HG03565 (cell line): ENCODE data around the gene ZNF337.
"Not testable (repeated sequence)": the region's sequence is repeated elsewhere in the genome, so short reads cannot be mapped to it uniquely, and the experiment has no call there.

Experiments
- ATAC-seq: cut with Tn5 transposase; IDR thresholded peaks from one replicate; pipeline ENCODE4 v1.9.1; 2021; ENCODE audit warnings: mild to moderate bottlenecking, moderate library complexity; ENCODE audit not compliant: unreplicated experiment

The ZNF337 gene

DNA sequence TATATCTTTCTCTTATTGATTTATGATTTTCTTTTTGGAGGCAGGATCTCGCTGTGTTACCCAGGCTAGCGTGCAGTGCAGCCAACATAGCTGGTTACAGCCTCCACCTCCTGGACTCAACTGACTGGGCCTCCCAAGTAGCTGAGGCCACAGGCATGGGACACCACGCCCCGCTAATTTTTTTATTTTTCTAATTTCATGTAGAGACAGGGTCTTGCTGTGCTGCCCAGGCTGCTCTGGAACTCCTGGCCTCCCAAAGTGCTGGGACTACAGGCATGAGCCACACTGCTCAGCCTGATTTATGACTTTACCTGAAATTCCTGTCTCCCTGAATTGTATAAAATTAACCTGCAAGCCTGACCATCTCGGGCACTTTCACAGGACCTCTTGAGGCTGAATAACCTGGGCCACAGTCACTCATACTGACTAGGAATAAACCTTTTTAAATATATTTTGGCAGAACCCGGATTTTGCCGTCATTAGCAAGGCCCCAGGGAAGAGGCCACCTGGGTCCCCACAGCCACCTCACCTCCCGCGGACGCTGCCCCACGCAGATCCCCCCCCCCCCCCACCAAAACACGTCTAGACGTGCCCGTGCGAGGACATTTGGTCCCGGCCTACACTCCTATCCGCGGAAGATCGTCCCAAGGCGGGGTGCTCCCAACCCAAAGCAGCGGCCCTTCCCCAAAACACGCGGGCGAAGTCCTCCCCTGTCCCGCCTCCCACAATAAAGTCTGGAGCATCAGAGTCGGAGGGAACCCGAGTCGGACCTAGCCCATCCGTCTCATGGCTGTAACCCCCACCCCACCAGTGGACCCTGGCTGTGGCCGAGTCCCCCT lies 902 bp downstream of the ZNF337 start:
- no peak for ATAC-seq

DNA sequence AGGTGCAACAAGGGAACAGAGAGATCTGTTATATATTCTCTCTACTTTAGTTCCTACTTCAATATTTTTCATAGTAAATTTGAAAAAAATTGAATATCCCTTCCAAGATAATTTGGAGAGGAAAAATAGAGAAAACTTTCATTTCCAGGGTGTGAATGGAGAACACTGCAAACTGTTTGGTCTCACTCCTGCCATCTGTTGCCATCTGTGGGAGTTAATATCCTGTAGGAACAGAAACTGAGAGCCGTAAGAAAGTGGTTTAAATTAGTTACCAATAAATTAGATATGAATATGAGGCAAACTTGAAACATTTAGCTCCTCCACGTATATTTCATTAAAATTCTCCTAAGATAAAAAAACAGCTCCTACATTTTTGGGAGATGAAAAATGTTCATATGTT lies 4.2 kb downstream of the ZNF337 start:
- ATAC-seq: no peak

DNA sequence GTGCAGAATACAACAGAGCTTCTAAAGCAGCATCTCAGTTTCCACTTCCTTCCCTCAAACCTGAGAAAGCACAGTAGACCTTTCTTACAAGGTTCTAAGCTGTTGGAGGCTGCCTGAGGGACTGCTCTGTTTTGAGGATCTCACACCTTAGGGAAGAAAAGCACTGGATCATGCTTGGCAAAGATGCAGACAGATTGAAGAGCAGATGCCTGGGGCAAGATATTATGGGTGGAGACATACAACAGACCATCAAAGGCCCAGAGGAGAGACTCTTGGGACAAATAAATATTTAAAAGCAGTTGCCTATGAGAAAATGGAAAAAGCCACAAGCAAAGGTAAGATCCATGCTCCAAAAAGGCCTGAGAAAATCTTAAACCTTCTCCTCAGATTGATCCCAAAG lies 6.2 kb downstream of the ZNF337 start:
- ATAC-seq: no peak

DNA sequence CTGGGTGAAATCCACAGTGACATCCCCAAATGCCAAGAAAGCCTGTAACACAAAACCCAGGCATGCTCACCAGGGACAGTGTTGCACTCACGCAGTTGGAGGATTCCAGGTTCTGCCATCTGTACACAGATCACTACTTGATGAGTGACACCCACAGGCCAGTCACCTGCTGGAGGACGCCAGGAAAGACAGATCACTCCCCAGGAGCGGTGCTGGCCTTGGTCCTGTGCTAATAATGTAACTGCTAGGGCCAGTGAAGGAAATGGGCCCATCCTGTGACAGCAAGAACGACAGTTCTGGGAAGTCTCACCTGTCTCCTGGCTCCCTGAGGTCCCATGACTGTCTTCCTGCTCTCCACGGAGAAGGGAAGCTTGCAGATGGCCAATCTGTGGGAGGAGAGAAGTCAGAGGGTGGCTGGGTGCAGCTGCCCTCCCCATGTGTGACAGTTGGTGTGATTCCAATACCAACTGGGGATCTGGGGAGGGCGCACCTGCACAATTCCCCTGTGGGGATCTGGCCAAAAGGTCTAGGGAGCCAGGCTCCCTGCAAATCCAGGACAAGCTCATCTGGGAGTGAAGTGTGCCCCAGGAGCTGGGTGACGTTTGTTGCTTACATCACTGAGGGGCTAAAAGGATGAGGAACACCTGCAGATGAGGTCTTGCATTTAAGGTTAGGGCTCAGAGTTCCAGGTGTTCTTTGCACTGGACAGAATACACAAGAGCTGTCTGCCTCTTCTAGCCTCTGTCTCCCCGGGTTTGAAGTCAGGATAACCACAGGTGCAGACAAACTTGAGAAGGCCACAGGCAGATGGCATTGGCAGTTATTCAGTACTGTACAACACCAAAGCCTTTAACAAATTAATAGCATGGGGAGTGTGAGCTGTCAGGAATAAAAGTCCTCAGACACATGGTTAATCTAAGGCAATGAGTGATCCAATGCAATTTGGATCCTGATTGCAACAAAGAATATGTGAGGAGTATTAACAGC lies 10.3 kb downstream of the ZNF337 start:
- peak; percentile 19 for ATAC-seq

DNA sequence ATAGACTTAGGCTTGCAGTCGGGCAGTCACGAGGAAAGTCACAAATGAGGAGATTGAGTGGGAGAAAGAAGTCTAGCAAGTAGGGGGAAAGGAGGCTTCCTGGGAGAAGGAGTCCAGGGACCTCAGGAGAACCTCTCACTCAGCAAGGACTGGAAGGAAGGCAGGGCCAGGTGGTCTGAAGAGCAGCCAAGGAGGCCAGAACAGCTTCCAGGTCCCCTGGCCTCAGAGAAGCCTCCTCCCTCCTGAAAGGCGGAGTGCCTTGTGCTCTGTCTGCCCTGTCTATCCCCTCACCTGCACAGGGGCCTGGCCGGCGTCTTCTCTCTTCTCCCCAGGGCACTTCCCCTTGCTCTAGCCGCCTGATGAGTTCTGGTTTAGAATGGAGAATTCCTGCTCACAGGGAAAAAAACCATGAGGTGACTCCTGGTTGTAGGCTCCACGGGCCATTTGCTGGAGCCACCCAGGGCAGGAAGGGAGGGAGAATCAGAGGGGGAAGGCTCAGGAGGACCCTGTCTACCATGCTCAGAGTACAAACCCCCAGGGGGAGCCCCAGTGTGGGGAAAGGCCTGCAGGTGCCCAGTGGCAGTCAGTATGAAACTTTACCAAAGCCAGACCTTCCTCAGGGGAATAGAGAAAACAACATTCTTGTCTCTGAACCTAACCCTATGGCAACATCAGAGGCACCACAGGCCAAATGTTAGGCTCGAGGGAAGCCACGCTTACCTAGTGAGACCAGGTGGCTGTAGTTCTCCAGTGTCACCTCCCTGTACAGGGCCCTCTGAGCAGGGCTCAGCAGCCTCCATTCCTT lies 11.2 kb downstream of the ZNF337 start:
- ATAC-seq: peak; percentile 87

DNA sequence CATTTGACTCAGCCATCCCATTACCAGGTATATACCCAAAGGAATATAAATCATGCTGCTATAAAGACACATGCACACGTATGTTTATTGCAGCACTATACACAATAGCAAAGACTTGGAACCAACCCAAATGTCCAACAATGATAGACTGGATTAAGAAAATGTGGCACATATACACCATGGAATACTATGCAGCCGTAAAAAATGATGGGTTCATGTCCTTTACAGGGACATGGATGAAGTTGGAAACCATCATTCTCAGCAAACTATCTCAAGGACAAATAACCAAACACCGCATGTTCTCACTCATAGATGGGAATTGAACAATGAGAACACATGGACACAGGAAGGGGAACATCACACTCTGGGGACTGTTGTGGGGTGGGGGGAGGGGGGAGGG lies 12.8 kb downstream of the ZNF337 start:
- not testable (repeated sequence) for ATAC-seq

DNA sequence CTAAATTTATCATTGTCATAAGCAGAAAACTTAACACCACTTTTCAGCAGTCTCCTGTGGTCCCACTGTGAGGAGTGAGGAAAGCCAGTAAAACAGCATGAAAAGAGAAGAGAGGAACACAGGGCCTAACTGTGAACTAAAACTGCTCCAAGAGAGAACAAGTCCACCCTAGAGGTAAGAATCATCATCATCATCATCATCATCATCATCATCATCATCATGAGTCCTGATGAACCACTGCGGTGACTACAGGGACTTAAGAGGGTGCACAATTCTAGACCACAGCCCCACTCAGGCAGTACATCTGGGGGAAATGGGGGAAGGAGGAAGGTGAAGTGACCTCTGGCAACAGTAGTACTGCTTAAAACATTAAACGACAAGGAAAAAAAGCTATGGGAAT lies 13.6 kb downstream of the ZNF337 start:
- ATAC-seq: no peak

DNA sequence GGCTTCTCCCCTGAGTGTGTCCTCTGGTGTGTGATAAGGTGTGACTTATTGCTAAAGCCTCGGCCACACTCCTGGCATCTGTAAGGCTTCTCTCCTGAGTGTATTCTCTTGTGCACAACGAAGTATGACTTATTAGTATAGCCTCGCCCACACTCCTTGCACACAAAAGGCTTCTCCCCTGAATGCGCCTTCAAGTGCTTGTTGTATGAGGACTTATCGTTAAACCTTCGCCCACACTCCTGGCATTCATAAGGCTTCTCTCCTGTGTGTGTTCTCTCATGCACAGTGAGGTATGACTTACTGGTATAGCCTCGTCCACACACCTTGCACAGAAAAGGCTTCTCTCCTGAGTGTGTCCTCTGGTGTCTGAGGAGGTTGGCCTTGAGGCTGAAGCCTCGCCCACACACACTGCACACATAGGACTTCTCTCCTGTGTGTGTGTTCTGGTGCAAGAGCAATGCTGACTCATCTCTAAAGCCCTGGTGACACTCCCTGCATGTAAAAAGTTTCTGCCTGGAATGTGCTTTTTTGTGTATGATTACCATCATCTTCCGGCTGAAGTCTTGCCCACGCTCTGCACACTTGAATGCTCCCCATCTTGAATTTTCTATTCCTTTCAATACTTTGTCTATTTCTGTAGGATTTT lies 20.4 kb downstream of the ZNF337 start:
- ATAC-seq: peak; percentile 79

DNA sequence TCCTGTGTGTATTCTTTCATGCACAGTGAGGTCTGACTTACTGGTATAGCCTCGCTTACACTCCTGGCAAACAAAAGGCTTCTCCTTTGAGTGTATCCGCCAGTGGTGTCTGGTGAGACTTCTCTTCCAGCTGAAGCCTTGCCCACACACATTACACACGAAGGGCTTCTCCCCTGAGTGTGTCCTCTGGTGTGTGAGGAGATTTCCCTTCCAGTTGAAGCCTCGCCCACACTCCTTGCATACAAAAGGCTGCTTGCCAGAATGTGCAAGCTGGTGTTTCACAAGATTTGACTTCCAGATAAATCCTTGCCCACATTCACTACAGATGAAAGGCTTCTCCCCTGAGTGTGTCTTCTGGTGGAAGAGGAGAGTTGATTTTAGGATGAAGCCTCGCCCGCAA lies 21.5 kb downstream of the ZNF337 start:
- ATAC-seq: no peak

DNA sequence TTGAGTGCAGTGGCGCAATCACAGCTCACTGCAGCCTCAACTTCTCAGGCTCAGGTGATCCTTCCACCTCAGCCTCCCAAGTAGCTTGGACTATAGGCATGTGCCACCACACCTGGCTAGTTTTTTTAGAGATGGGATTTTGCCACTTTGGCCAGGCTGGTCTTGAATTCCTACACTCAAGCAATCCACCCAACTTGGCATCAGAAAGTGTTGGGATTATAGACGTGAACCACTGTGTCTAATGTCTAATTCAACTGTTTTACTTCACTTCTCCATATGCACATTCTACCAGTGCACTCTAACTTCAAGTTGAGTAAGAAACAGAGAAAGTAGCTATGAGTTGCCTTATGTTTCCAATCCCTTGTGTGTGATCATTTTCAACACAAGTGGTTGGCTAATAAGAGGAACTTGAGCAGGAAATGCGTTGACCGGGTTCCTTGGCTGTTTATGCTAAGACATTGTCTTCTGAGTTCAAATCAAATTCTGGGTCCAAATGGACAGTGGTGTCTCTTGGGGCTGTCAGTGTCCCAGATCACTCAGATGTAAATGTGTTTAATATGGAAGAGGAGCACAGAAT lies 23.9 kb downstream of the ZNF337 start:
- no peak for ATAC-seq

DNA sequence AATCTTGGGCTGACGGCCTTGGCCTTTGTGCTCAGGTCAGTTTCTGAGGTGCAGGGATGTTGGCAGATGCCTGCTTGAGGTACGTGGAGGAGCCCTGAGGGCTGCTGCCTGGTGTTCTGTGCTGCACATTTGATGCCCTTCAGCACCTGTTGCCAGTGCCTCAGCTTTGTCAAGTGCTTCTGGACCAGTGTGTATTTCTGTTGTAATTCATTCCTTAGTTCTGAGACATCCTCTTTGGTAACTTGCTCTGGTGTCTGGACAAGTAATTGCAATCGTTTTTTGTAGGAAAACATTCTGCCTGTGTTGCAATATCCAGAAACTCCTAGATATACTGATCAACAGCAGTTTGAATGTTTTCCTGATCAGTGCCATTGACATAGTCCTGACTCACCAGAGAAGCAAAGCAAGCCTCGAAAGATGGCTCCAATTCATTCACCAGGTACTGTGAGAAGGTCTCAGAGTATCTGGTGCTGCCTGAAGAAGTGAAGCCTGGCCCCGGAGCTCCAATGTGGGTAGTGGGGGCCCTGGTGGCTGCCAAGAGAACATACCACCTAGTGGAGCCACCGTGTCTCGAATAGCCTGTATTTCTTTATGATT lies 26.7 kb downstream of the ZNF337 start:
- no peak for ATAC-seq

DNA sequence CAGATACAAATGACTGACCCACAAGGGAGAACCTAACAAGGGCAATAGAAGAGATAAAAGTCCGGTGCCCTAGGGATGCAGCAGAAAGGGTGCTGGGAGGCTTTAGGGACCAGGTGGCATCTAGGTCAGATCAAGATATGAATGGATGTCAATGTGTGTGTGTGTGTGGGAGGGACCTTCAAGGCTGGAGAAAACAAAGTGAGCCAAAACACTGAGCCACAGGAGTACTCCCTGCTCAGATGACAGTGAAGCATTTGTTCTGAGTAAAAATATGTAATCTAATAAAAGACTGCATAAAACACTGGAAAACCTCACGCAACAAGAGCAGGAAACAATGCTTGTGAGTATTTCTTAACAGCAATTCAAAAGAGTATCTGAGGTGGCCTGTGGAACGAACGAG lies 28.2 kb downstream of the ZNF337 start:
- no peak for ATAC-seq

DNA sequence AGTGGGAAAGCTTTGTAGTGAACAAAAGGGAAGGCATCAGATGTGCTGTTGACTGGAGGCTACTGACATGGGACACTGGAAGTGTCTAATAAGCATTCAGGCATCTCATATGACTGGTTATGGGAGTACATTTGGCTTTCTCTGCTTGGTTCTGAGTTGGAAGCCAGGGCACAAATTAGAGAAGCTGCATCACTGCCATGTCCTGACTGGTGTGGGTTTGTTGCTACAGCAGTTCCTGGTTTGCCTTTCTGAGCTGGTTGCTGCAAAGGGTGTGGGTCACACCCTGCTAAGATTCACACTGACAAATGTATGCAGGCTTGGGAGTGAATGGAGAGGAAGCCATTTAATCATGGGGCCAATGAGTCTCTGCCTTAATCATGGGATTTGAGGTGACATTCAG lies 36.7 kb downstream of the ZNF337 start:
- ATAC-seq: no peak

DNA sequence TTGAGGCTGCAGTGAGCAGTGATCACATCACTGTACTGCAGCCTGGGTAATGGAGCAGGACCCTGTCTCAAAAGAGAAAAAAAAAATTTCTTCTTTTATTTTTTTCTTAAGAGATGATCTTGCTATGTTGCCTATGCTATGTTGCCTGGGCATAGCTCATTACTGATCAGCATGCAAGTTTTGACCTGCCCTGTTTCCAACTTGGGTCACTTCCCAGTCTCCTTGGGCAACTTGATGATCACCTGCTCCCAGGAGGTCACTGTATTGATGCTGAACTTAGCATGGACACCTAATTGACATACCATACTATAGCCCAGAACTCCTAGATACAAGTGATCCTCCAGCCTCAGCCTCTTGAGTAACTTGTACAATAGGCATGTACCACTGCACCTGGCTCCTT lies 42.2 kb downstream of the ZNF337 start:
- ATAC-seq: no peak

DNA sequence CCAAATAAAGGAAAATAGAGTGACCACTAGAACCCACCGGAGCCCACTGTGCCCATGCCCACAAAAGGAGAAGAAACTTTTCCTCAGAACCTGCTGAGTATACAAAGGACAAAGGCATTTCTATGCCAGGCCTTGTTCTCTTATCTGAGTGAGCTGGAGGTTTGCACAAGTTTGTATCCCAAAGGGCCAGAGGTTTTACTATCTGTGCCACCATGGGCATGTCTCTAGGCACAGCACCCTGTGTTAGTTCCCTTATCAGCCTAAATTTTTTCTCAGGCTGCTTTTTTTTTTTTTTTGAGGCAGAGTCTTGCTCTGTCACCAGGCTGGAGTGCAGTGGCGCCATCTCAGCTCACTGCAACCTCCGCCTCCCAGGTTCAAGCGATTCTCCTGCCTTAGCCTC lies 43.8 kb downstream of the ZNF337 start:
- not testable (repeated sequence) for ATAC-seq

DNA sequence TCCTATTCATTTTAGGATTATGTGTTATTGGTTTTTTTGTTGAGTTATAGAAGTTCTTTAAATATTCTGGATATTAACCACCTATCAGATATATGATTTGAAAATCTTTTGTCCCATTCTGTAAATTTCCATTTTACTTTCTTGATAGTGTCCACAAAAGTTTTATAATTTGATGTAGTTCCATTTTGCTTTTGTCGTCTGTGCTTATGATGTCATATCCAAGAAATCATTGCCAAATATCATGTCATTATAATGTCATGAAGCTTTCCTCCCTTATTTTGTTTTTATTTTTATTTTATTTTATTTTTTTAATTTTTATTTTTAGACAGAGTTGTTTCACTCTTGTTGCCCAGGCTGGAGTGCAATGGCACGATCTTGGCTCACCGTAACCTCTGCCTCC lies 51.8 kb downstream of the ZNF337 start:
- no peak for ATAC-seq

DNA sequence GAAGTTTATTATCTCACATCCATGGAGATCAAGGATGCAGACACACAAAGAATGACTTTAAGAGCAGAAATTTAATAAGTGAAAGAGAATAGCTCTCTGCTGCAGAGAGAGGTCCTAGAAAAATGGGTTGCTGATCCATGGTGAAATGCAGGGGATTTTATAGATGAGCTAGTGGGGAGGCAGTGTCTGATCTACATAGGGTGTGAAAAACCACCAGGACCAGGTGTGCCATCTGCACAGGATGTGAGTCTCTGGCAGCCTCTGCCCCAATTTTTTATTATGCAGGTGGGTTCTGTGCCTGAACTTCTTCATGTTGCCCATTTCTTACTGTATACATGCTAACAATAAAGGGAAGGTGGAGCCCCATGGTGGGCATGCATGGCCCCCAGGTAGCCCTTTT lies 52.9 kb downstream of the ZNF337 start:
- no peak for ATAC-seq

DNA sequence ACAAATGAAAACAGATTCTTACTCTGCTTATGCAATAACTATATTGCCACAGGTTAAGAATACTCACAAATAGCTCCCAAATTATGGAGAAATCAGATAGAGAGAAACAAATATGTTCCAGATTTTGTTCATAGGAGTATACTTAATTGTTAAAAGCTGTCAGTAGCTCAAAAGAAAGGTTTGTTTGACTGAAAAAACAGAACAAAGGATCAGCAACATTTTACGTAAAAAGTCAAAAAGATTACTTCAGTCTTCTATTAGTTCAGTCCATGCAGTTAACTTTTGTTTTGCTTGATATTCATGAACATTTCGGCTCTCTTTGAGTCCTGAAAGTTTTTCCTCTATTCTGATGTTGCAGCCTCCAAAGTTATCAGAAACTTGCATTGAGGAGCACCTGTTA lies 59.4 kb downstream of the ZNF337 start:
- no peak for ATAC-seq

DNA sequence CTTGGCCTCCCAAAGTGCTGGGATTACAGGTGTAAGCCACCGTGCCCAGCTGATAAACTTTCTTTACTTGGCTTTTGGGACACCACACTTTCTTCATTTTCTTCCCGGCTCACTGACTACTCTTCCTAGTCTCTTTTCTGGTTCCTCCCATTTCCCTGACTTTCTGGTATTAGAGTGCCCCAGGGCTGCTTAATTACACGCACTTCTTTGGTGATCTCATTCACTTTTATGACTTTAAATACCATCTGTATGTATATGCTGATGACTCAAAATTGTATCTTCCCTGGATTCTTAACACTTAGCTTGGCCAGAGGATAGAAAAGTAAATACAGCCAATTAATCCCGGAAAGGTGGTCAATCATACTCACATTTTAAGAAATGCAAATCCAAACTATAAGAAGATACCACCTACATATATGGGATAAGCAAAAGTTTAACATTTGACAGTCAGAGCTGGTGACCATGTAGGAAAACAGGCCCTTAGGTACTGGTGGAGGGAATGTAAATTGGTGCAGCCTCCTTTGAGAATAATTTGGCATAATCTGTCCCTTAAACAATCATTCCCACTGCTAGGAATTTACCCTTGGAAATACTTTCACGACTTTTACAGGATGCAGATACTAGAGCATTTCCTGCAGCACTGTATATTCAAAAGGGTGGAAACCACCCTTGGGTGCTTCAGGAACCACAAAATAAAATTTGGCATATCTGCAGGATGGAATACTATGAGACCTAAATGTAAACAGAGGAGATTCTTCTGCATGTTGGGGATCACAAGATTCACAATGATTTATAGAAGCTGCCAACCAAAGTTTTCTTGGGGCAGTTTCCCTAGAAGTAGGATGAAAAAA lies 63.5 kb downstream of the ZNF337 start:
- no peak for ATAC-seq
